ENCODE data around the gene FBL. TPM values are rescaled to one million over a fixed set of nuclear protein-coding genes. Genes with fewer than 3 reads are reported as not detected.
"Not testable (repeated sequence)": the region's sequence is repeated elsewhere in the genome, so short reads cannot be mapped to it uniquely, and the experiment has no call there.

The FBL gene
- total and polyA plus RNA-seq, 10 of the 15 experiments (the other 5 are each of a cell fraction or from before 2014, with no cell fraction given), result 156 to 1,083 (median 478) TPM

DNA sequence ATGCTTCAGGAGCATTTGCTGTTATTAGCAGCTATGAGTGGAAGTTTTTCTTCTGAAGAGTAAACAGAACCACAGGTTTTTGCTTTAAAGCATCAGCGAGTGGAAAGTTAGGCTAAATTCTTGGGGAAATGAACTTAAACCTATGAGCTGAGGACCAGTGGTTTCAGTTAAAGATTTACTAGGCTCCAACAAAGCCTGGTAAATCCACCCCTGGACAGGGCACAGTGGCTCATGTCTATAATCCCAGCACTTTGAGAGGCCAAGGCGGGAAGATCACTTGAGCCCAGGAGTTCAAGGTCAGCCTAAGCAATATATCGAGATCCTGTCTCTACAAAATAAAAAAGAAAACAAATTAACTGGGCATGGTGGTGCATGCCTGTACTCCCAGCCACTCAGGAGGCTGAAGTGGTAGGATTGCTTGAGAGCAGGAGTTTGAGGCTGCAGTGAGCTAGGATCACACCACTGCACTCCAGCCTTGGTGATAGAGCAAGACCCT, 41.3 kb upstream of the FBL start:
- H3K9me3 ChIP-seq (replicated peaks; ENCODE audit: control insufficient read depth, insufficient read depth, low read length); H3K4me3 ChIP-seq; H3K36me3 ChIP-seq (ENCODE audit: control insufficient read depth in 2 of 2, insufficient read depth in 2 of 2, low read length in 1 of 2); in situ Hi-C loops (cut with MboI); H4K20me1 ChIP-seq (ENCODE audit: control insufficient read depth, insufficient read depth); RAD21 ChIA-PET (ENCODE audit: unreplicated experiment); FAIRE-seq; H3K27me3 ChIP-seq (replicated peaks in 1 of 2; ENCODE audit: control insufficient read depth in 2 of 2, insufficient read depth in 2 of 2, low read length in 1 of 2); H3K4me1 ChIP-seq (ENCODE audit: control insufficient read depth, insufficient read depth, low read length); ATAC-seq; H3K4me2 ChIP-seq (ENCODE audit: control insufficient read depth, insufficient read depth); CTCF ChIA-PET; H3K27ac ChIP-seq (ENCODE audit: control insufficient read depth, insufficient read depth); DNase-seq (ENCODE audit: low read depth, low spot score); SMC1A ChIA-PET (ENCODE audit: uncharacterized antibody, unreplicated experiment); BruUV-seq (replicated peaks); H3K9ac ChIP-seq (ENCODE audit: control insufficient read depth, insufficient read depth, low read length); H3K79me2 ChIP-seq (ENCODE audit: control insufficient read depth, insufficient read depth, low read length); POLR2A ChIA-PET; H2AFZ ChIP-seq (ENCODE audit: control insufficient read depth, low read depth, low read length); intact Hi-C loops (cut with micrococcal nuclease; ENCODE audit: unreplicated experiment): not testable (repeated sequence)
- 31% methylated on average over 2 of the region's 3 CpGs for WGBS (ENCODE audit: insufficient coverage, insufficient replicate concordance, low lambda C conversion rate, missing lambda C conversion rate)

- SMC1A ChIA-PET (ENCODE audit: uncharacterized antibody, unreplicated experiment); H3K4me3 ChIP-seq; H3K36me3 ChIP-seq (ENCODE audit: control insufficient read depth in 2 of 2, insufficient read depth in 2 of 2, low read length in 1 of 2); POLR2A ChIA-PET; H3K27ac ChIP-seq (ENCODE audit: control insufficient read depth, insufficient read depth); RAD21 ChIA-PET (ENCODE audit: unreplicated experiment); H3K9ac ChIP-seq (ENCODE audit: control insufficient read depth, insufficient read depth, low read length); H3K4me1 ChIP-seq (ENCODE audit: control insufficient read depth, insufficient read depth, low read length); FAIRE-seq; DNase-seq (ENCODE audit: low read depth, low spot score); H3K9me3 ChIP-seq (replicated peaks; ENCODE audit: control insufficient read depth, insufficient read depth, low read length); H3K79me2 ChIP-seq (ENCODE audit: control insufficient read depth, insufficient read depth, low read length); CTCF ChIA-PET; intact Hi-C loops (cut with micrococcal nuclease; ENCODE audit: unreplicated experiment); BruUV-seq (replicated peaks); H4K20me1 ChIP-seq (ENCODE audit: control insufficient read depth, insufficient read depth); H3K4me2 ChIP-seq (ENCODE audit: control insufficient read depth, insufficient read depth); H2AFZ ChIP-seq (ENCODE audit: control insufficient read depth, low read depth, low read length); in situ Hi-C loops (cut with MboI); H3K27me3 ChIP-seq (replicated peaks in 1 of 2; ENCODE audit: control insufficient read depth in 2 of 2, insufficient read depth in 2 of 2, low read length in 1 of 2); ATAC-seq: not testable (repeated sequence)
- 66% methylated on average over 21 of the region's 30 CpGs for WGBS (ENCODE audit: insufficient coverage, insufficient replicate concordance, low lambda C conversion rate, missing lambda C conversion rate)
Observed at GRCh38 chr19:39885821-39886554, 39.8 kb upstream of the FBL start.

DNA sequence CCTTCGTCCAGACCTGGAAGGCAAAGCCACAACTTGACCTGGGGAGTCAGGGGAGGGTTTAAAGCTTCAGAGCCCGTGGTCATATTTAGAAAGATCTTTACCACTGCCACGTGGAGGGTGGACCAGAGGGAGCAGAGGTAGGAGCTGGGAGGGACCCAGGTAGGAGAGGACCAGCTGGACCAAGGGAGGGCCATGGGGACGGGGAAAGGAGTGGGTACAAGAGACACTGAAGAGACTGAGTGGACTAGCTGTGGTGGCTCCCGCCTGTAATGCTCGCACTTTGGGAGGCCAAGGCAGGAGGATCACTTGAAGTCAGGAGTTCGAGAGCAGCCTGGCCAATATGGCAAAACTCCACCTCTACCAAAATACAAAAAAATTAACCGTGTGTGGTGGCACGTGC, 38.5 kb upstream of the FBL start:
- DNase-seq (ENCODE audit: low read depth, low spot score); intact Hi-C loops (cut with micrococcal nuclease; ENCODE audit: unreplicated experiment); H3K79me2 ChIP-seq (ENCODE audit: control insufficient read depth, insufficient read depth, low read length); SMC1A ChIA-PET (ENCODE audit: uncharacterized antibody, unreplicated experiment); ATAC-seq; H3K27me3 ChIP-seq (replicated peaks in 1 of 2; ENCODE audit: control insufficient read depth in 2 of 2, insufficient read depth in 2 of 2, low read length in 1 of 2); CTCF ChIA-PET; H3K9ac ChIP-seq (ENCODE audit: control insufficient read depth, insufficient read depth, low read length); H4K20me1 ChIP-seq (ENCODE audit: control insufficient read depth, insufficient read depth); H3K4me2 ChIP-seq (ENCODE audit: control insufficient read depth, insufficient read depth); H3K9me3 ChIP-seq (replicated peaks; ENCODE audit: control insufficient read depth, insufficient read depth, low read length); H2AFZ ChIP-seq (ENCODE audit: control insufficient read depth, low read depth, low read length); POLR2A ChIA-PET; H3K4me1 ChIP-seq (ENCODE audit: control insufficient read depth, insufficient read depth, low read length); H3K27ac ChIP-seq (ENCODE audit: control insufficient read depth, insufficient read depth); FAIRE-seq; H3K36me3 ChIP-seq (ENCODE audit: control insufficient read depth in 2 of 2, insufficient read depth in 2 of 2, low read length in 1 of 2); BruUV-seq (replicated peaks); RAD21 ChIA-PET (ENCODE audit: unreplicated experiment); H3K4me3 ChIP-seq; in situ Hi-C loops (cut with MboI): not testable (repeated sequence)
- 13% methylated on average over 2 of the region's 9 CpGs for WGBS (ENCODE audit: insufficient coverage, insufficient replicate concordance, low lambda C conversion rate, missing lambda C conversion rate)

DNA sequence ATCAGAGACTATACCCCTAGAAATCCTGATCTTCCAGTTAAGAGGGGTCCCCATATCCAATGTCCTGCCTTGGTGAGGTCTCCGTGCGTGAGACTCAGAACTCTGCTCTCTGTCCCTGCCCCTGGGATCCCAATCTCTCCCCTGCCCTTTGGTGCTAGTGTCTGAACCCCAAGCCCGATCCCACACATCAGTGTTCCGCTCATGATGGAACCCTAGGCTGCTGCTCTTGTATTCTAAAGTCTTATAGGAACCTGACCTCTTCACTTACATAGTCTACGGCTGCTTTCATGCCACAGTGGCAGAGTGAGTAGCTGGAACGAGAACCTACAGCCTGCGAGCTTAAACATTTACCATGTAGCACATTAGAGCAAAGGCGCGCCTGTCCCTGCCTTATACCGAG, 36.5 kb upstream of the FBL start:
- H3K27ac ChIP-seq (ENCODE audit: control insufficient read depth, insufficient read depth); H4K20me1 ChIP-seq (ENCODE audit: control insufficient read depth, insufficient read depth); H3K79me2 ChIP-seq (ENCODE audit: control insufficient read depth, insufficient read depth, low read length); H2AFZ ChIP-seq (ENCODE audit: control insufficient read depth, low read depth, low read length); H3K27me3 ChIP-seq (replicated peaks in 1 of 2; ENCODE audit: control insufficient read depth in 2 of 2, insufficient read depth in 2 of 2, low read length in 1 of 2); POLR2A ChIA-PET; in situ Hi-C loops (cut with MboI); SMC1A ChIA-PET (ENCODE audit: uncharacterized antibody, unreplicated experiment); ATAC-seq; BruUV-seq (replicated peaks); FAIRE-seq; RAD21 ChIA-PET (ENCODE audit: unreplicated experiment); H3K4me1 ChIP-seq (ENCODE audit: control insufficient read depth, insufficient read depth, low read length); intact Hi-C loops (cut with micrococcal nuclease; ENCODE audit: unreplicated experiment); H3K9me3 ChIP-seq (replicated peaks; ENCODE audit: control insufficient read depth, insufficient read depth, low read length); H3K36me3 ChIP-seq (ENCODE audit: control insufficient read depth in 2 of 2, insufficient read depth in 2 of 2, low read length in 1 of 2); H3K4me2 ChIP-seq (ENCODE audit: control insufficient read depth, insufficient read depth); H3K9ac ChIP-seq (ENCODE audit: control insufficient read depth, insufficient read depth, low read length); H3K4me3 ChIP-seq; DNase-seq (ENCODE audit: low read depth, low spot score): not testable (repeated sequence)
- 50% methylated on average over 6 of the region's 10 CpGs for WGBS (ENCODE audit: insufficient coverage, insufficient replicate concordance, low lambda C conversion rate, missing lambda C conversion rate)
- CTCF ChIA-PET, result interaction anchor here (0.7 kb wide), 1 partner anchor 88 kb away, joined by 4 read pairs; the partner anchor contains the start of gene PSMC4

Data from GM12878 (cell line).